GM18873 (cell line): ENCODE data around the gene ZBTB24.

Source experiments
- ATAC-seq: cut with Tn5 transposase; IDR thresholded peaks from one replicate; pipeline ENCODE4 v1.9.1; 2021; ENCODE audit warnings: mild to moderate bottlenecking, moderate library complexity, moderate number of reproducible peaks; ENCODE audit not compliant: unreplicated experiment, low FRiP score

The ZBTB24 gene

GRCh38 chr6:109503327-109504224, 20.6 kb upstream of the ZBTB24 start:
- no peak for ATAC-seq

GRCh38 chr6:109498936-109499335, 15.9 kb upstream of the ZBTB24 start:
- ATAC-seq: no peak

GRCh38 chr6:109498052-109498451, 15.0 kb upstream of the ZBTB24 start:
- no peak for ATAC-seq

GRCh38 chr6:109496036-109496772, 13.2 kb upstream of the ZBTB24 start:
- no peak for ATAC-seq

GRCh38 chr6:109493865-109494264, 10.8 kb upstream of the ZBTB24 start:
- no peak for ATAC-seq

- no peak for ATAC-seq
These were observed 8.4 kb upstream of the ZBTB24 start for GRCh38 chr6:109491207-109491938.

GRCh38 chr6:109490713-109491112, 7.7 kb upstream of the ZBTB24 start:
- no peak for ATAC-seq

- no peak for ATAC-seq
These were observed 5.0 kb upstream of the ZBTB24 start for GRCh38 chr6:109488001-109488400.

GRCh38 chr6:109486068-109486467, 3.0 kb upstream of the ZBTB24 start:
- no peak for ATAC-seq

- no peak for ATAC-seq
These were observed 2.4 kb upstream of the ZBTB24 start for GRCh38 chr6:109485266-109485935.

- no peak for ATAC-seq
These were observed 1.1 kb upstream of the ZBTB24 start for GRCh38 chr6:109484122-109484521.

GRCh38 chr6:109483735-109484057, 677 bp upstream of the ZBTB24 start:
- no peak for ATAC-seq

- no peak for ATAC-seq
These were observed 2.0 kb downstream of the ZBTB24 start for GRCh38 chr6:109480993-109481480.

- no peak for ATAC-seq
These were observed 4.0 kb downstream of the ZBTB24 start for GRCh38 chr6:109478841-109479624.

- no peak for ATAC-seq
These were observed 4.7 kb downstream of the ZBTB24 start for GRCh38 chr6:109478222-109478805.

- ATAC-seq: peak; percentile 56
These were observed 5.3 kb downstream of the ZBTB24 start for GRCh38 chr6:109477725-109478124.

GRCh38 chr6:109477184-109477583, 5.8 kb downstream of the ZBTB24 start:
- ATAC-seq: no peak

GRCh38 chr6:109475625-109476024, 7.4 kb downstream of the ZBTB24 start:
- no peak for ATAC-seq

- ATAC-seq: no peak
These were observed 8.0 kb downstream of the ZBTB24 start for GRCh38 chr6:109474995-109475394.
